Panc1 (cell line): ENCODE results near the gene ITPKB. TPM values are rescaled to one million over a fixed set of nuclear protein-coding genes. Genes with fewer than 3 reads are reported as not detected.
"Not testable (repeated sequence)": the region's sequence is repeated elsewhere in the genome, so short reads cannot be mapped to it uniquely, and the experiment has no call there.

Source experiments
- ATAC-seq: fragments of 200-7000 bp; cut with Tn5 transposase; 2 replicates; pipeline ENCODE4 v1.9.1; 2020; ENCODE audit warnings: mild to moderate bottlenecking, moderate library complexity
- BruUV-seq: library from RNA; stranded (reverse); fragments of 400-500 nt; replicated peaks from 2 replicates; lab custom pipeline; 2021; lab: Mats Ljungman, UMichigan
- CTCF ChIA-PET: fragments of 300-600 bp; sonication (Branson Sonifier 250); formaldehyde crosslinking; loops from one replicate; lab custom pipeline; 2022; ENCODE audit warnings: antibody characterized with exemption; lab: Charles Lee
- POLR2A ChIA-PET: fragments of 300-600 bp; sonication (Branson Sonifier 250); formaldehyde crosslinking; loops from one replicate; lab custom pipeline; 2022; ENCODE audit warnings: antibody characterized with exemption; lab: Charles Lee
- DNase-seq: peaks from one replicate; pipeline ENCODE4 v3.0.0-alpha.2; 2010; ENCODE audit warnings: low read depth, low spot score
- H3K27ac ChIP-seq: 2 replicates; pipeline ENCODE4 v1.5.1; 2011; ENCODE audit warnings: mild to moderate bottlenecking, low read length, inconsistent platforms
- H3K27me3 ChIP-seq: fragments of 200-500 bp; sonication (Bioruptor generic); 2 replicates; pipeline ENCODE4 v1.6.0; 2014; ENCODE audit warnings: low read length, inconsistent platforms; ENCODE audit not compliant: control insufficient read depth, insufficient read depth
- H3K36me3 ChIP-seq: fragments of 200-500 bp; sonication (Bioruptor generic); 2 replicates; pipeline ENCODE4 v1.5.1; 2014; ENCODE audit warnings: inconsistent platforms, mild to moderate bottlenecking, low read length, moderate library complexity; ENCODE audit not compliant: control insufficient read depth, insufficient read depth
- H3K4me1 ChIP-seq: 2 replicates; pipeline ENCODE4 v1.5.1; 2011; ENCODE audit warnings: inconsistent platforms, mild to moderate bottlenecking, low read length, moderate library complexity; ENCODE audit not compliant: control insufficient read depth, insufficient read depth
- H3K4me3 ChIP-seq, 2 experiments: 2 replicates each; pipeline ENCODE4 v1.5.1; 2011 to 2012; ENCODE audit warnings: low read depth in 2 of 2, low read length in 2 of 2, mild to moderate bottlenecking in 2 of 2, inconsistent platforms in 1 of 2, moderate library complexity in 1 of 2
- H3K9me3 ChIP-seq: fragments of 200-500 bp; sonication (Bioruptor generic); 2 replicates; pipeline ENCODE4 v1.5.1; 2014; ENCODE audit warnings: low read depth, mild to moderate bottlenecking, inconsistent platforms, low read length, moderate library complexity; ENCODE audit not compliant: control insufficient read depth, insufficient read depth
- POLR2AphosphoS5 ChIP-seq: IDR thresholded peaks from 2 replicates; pipeline ENCODE4 v1.6.1; 2012; ENCODE audit warnings: mild to moderate bottlenecking, low read depth, low read length, moderate library complexity
- REST ChIP-seq, 2 experiments: IDR thresholded peaks; 2 replicates each; pipeline ENCODE4 v1.6.1; 2011 to 2012; ENCODE audit warnings: low read depth in 2 of 2, control low read depth in 1 of 2, low read length in 1 of 2, mild to moderate bottlenecking in 1 of 2, moderate library complexity in 1 of 2; ENCODE audit not compliant: insufficient read depth in 1 of 2
- SIN3A ChIP-seq: IDR thresholded peaks from 2 replicates; pipeline ENCODE4 v1.6.1; 2012; ENCODE audit warnings: low read depth, mild to moderate bottlenecking, low read length, moderate library complexity, borderline replicate concordance; ENCODE audit not compliant: insufficient read depth
- TCF7L2 ChIP-seq: IDR thresholded peaks from 2 replicates; pipeline ENCODE4 v1.6.1; 2011; ENCODE audit warnings: mild to moderate bottlenecking, low read depth, low read length, inconsistent platforms
- in situ Hi-C: cut with HindIII; loops from 2 replicates; pipeline ENCODE4 v1.10.0; 2016; ENCODE audit warnings: low sequenced_read_pairs, low pct_unique_long_range_greater_than_20kb
- intact Hi-C: fragments of 100-400 bp; cut with micrococcal nuclease; formaldehyde crosslinking; loops from one replicate; pipeline ENCODE4 v1.10.0; 2022; ENCODE audit not compliant: unreplicated experiment
- total RNA-seq: library from RNA; stranded (reverse); gene quantifications from one replicate; pipeline ENCODE4 v1.2.1, GENCODE V29; 2021; ENCODE audit not compliant: unreplicated experiment
- TF ChIP-seq, protein P1 (sequence below): fragments of 450-650 bp; IDR thresholded peaks from 2 replicates; pipeline ENCODE4 v1.5.1; 2017; ENCODE audit warnings: mild to moderate bottlenecking

Gene ITPKB
- total RNA-seq, 1 experiment from 2014 or later = 10.9 TPM

- CTCF ChIA-PET, in situ Hi-C loops, BruUV-seq: not testable (repeated sequence)
These were observed 8.6 kb upstream of the ITPKB start for GRCh38 chr1:226747519-226748263.

DNA sequence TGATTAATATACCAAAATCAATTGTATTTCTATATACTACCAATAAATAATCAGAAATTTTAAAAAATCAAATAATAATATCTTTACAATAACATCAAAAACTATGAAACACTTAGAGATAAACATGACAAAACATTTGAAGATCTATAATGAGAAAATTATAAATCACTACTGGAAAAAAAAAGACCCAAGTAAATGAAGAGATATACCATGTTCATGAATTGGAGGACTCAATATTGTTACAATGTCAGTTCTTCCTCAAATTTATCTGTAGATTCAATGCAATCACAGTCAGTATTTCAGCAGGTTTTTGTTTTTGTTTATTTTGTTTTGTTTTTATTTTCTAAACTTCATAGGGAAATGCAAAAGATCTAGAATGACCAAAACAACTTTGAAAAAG is 4.2 kb upstream of the ITPKB start:
- ChIA-PET POLR2A (no interaction called here), CTCF (no interaction called here)
- BruUV-seq = no TSS peak
- H3K4me3 ChIP-seq = no peak overlapping the region
- 0 out of 2 replicates have a peak, but pooled peaks cover 4% of the 10 kb centered on the region for H3K27me3 ChIP-seq
- intact Hi-C loops = no loop called here
- no peak overlapping the region for H3K27ac ChIP-seq
- H3K4me1 ChIP-seq = no peaks in the 10 kb centered on the region
- DNase-seq (no peak), ATAC-seq (no peak)
- in situ Hi-C loops = no loop called here
- TF ChIP-seq SIN3A (no peak), TCF7L2 (no peak), POLR2AphosphoS5 (no peak), REST (IDR thresholded peaks at IDR 0.05; ENCODE audit: insufficient read depth in 1 of 2, low read depth in 2 of 2, low read length in 1 of 2) (no peak)
- TF ChIP-seq, protein P1, sequence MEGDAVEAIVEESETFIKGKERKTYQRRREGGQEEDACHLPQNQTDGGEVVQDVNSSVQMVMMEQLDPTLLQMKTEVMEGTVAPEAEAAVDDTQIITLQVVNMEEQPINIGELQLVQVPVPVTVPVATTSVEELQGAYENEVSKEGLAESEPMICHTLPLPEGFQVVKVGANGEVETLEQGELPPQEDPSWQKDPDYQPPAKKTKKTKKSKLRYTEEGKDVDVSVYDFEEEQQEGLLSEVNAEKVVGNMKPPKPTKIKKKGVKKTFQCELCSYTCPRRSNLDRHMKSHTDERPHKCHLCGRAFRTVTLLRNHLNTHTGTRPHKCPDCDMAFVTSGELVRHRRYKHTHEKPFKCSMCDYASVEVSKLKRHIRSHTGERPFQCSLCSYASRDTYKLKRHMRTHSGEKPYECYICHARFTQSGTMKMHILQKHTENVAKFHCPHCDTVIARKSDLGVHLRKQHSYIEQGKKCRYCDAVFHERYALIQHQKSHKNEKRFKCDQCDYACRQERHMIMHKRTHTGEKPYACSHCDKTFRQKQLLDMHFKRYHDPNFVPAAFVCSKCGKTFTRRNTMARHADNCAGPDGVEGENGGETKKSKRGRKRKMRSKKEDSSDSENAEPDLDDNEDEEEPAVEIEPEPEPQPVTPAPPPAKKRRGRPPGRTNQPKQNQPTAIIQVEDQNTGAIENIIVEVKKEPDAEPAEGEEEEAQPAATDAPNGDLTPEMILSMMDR = no peak
- H3K36me3 ChIP-seq = no peaks in the 10 kb centered on the region
- H3K9me3 ChIP-seq = 0 out of 2 replicates have a peak, but pooled peaks cover 5% of the 10 kb centered on the region

More at GRCh38 chr1:226747519-226748263, 8.6 kb upstream of the ITPKB start:
- POLR2A ChIA-PET, ATAC-seq, H3K36me3 ChIP-seq, H3K9me3 ChIP-seq, H3K4me3 ChIP-seq, DNase-seq, intact Hi-C loops, H3K4me1 ChIP-seq, H3K27me3 ChIP-seq, H3K27ac ChIP-seq: not testable (repeated sequence)

DNA sequence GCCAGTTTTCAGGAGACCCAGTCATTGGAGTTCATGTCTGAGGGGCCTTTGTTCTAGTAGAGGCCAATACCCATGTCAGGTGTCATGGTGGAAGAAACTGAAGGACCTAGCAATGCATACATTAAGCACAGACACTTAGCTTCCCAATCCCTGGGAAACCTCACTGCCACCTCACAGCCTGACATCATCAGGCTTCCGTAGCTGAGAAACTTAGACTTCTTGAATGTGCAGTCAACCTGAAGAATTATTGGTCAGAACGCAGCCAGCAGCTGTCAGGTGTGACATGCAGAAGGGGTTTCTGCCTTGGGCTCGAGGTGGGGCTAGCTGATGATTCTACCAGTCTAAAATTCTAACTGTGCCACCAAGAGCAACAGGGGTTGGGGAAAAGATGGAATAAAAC is 1.9 kb upstream of the ITPKB start:
- Histone ChIP-seq H3K27me3 (0 out of 2 replicates have a peak, but pooled peaks cover 4% of the 10 kb centered on the region), H3K36me3 (no peaks in the 10 kb centered on the region), H3K4me1 (no peaks in the 10 kb centered on the region), H3K27ac (no peak overlapping the region), H3K4me3 (no peak overlapping the region), H3K9me3 (0 out of 2 replicates have a peak, but pooled peaks cover 5% of the 10 kb centered on the region)
- CTCF ChIA-PET = no interaction called here
- intact Hi-C loops = no loop called here
- in situ Hi-C loops = no loop called here
- no TSS peak for BruUV-seq
- DNase-seq (no peak), ATAC-seq (no peak)
- TF ChIP-seq, protein P1 = no peak
- TF ChIP-seq SIN3A = no peak
- TF ChIP-seq POLR2AphosphoS5 = no peak
- no peak for TF ChIP-seq TCF7L2
- no peak for TF ChIP-seq REST (IDR thresholded peaks at IDR 0.05; ENCODE audit: insufficient read depth in 1 of 2, low read depth in 2 of 2, low read length in 1 of 2)
- POLR2A ChIA-PET = no interaction called here
